Measurements from ENCODE around the gene WIPF3.
"Not testable (repeated sequence)": the region's sequence is repeated elsewhere in the genome, so short reads cannot be mapped to it uniquely, and the experiment has no call there.

Gene WIPF3

DNA sequence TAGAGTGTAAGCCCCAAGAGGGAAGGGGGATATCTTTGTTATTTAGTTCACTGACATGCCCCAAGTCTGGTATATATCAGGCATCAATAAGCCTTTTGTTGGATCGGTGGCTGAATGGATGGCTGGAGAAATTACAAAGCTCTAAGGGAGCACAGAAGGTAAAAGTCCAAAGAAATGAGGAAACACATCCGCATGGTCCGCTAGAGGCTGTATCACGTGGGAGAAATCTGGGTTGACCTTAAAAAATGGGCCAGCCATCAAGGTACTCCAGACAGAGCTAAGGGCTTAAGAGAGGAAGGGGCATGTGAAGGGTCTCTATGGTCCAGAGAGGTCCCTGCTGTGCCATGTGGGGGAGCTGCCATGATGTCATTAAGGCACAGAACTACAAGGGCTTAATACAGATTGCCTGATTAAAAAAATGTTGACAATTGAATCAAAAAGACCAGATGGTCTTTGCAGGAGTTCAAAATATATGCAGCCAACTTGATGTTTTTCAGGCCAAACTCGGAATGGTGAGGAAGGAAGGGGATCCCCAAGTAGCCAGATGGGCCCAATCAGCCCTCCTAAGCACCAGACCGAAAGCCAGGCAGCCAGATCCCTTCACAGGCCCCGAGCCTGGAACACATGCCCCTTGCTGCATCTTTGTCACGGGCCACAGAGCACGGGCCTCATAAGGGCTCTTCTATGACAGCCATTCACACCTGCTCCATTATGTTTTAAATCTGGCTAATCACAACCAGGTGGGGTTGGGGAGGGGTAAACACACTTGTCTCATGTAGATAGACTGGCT, 151.4 kb downstream of the WIPF3 start:
- DNase-seq = no peak

DNA sequence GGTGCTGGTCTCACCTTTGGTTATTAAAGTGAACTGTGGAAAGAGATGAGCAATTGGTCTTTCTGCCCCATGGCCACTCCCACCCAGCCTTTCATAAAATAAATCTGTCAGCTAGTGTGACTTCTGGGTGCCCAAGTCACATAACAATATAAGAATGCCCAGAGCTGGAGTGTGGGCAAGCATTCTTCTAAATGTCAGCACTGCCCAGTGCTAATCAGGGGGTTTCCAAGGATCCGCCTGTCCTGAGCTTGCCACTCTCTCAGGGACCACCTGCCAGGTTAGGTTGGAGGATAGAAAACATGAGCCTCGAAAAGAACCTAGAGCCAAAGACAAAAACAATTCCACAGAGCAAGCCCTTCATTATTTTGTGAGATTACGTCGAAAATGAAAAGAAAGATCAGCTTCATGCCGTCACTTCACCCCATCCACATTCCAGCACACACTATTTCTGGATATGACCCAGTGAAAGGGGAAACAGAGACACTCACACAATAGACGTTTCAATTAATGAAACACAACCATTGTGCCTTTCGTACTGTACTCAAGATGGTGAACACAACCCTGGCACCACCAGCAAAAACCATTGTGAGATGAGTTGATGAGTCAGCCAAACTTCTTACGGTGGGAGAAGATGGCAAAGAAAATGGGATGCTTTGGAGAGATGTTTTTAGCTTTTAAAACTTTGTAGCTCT, 152.5 kb downstream of the WIPF3 start:
- DNase-seq = no peak

DNA sequence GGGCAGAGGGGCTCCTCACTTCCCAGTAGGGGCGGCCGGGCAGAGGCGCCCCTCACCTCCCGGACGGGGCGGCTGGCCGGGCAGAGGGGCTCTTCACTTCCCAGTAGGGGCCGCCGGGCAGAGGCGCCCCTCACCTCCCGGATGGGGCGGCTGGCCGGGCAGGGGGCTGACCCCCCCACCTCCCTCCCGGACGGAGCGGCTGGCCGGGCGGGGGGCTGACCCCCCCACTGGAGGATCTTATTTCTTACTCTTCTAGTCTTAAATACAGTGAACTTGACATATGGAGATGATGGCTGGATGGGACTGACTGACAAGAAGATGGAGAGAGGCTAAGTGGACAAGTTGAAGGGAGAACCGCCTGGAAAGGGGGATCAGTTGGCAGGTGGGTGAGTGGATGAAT, 155.3 kb downstream of the WIPF3 start:
- not testable (repeated sequence) for DNase-seq

DNA sequence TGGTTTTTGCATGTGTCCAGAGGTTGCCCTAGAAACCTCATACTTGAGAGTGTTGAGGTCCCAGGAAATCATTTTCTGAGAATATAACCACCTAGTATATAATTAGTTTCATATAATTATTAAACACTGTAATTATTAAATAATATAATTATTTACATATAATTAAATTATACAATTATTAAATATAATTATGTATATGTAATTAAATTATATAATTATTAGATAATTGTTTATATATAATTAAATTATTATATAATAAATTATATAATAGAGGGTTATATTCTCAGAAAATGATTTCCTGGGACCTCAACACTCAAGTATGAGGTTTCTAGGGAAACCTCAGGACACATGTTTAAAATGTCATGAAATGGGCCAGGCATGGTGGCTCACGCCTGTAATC, 155.7 kb downstream of the WIPF3 start:
- DNase-seq = no peak

DNA sequence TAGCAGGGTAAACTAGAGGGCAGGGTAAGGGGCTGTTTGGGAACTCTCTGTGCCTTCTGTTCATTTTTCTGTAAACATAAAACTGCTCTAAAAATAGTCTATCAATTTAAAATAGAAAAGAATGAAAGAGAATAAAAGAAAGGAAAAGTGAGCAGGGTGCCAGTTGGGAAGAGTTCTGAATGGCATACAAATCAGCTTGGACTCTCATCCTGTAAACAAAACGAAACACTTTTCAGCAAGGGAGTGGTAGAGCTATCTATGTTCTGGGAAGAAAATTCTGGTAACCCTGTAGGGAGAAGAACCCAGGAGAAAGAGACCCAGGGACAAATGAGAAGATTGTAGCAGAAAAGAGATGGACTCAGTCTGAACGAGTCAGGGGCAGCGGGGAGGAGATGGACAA, 158.7 kb downstream of the WIPF3 start:
- DNase-seq = no peak
